Coronary artery (tissue), 2 donors: ENCODE results near the gene TIMM17B.

ENCODE experiments used
- DNase-seq: peaks from one replicate; pipeline ENCODE4 v3.0.0-alpha.2; 2017; ENCODE audit warnings: low spot score
- H3K27ac ChIP-seq, 2 donors: fragments of 200-600 bp; sonication (generic); one replicate each; pipeline ENCODE4 v1.5.1; 2016 to 2019
- H3K4me3 ChIP-seq: fragments of 200-600 bp; sonication (generic); 2 replicates; pipeline ENCODE4 v1.5.1; 2016; ENCODE audit warnings: mild to moderate bottlenecking, moderate library complexity
- CTCF ChIP-seq: fragments of 200-600 bp; sonication (generic); IDR thresholded peaks from one replicate; pipeline ENCODE4 v1.5.1; 2019; ENCODE audit warnings: antibody characterized with exemption

Gene TIMM17B

GRCh38 chrX:48897625-48898306, at the start of gene TIMM17B, which contains the start of gene PQBP1:
Gene TIMM17B (minus strand): TSS chrX:48897768. CDS start chrX:48897749, 19 bp downstream.
Gene PQBP1 (plus strand): TSS chrX:48897930. CDS start chrX:48898510, 580 bp downstream.
- H3K4me3 ChIP-seq = peak within 1 kb of the TSS; percentile 75
- H3K27ac ChIP-seq = peak within 1 kb of the TSS; percentile 83 to 96
- DNase-seq = peak; percentile 93
- TF ChIP-seq CTCF = no peak

GRCh38 chrX:48945517-48946348, 48.2 kb upstream of the TIMM17B start:
- TF ChIP-seq CTCF = peak; percentile 28
- DNase-seq = no peak
- Histone ChIP-seq H3K27ac (no peak overlapping the region), H3K4me3 (no peak overlapping the region)

- Histone ChIP-seq H3K27ac (no peak overlapping the region), H3K4me3 (no peak overlapping the region)
- no peak for TF ChIP-seq CTCF
- DNase-seq = no peak
These were observed 45.3 kb upstream of the TIMM17B start for GRCh38 chrX:48942895-48943294.

DNA sequence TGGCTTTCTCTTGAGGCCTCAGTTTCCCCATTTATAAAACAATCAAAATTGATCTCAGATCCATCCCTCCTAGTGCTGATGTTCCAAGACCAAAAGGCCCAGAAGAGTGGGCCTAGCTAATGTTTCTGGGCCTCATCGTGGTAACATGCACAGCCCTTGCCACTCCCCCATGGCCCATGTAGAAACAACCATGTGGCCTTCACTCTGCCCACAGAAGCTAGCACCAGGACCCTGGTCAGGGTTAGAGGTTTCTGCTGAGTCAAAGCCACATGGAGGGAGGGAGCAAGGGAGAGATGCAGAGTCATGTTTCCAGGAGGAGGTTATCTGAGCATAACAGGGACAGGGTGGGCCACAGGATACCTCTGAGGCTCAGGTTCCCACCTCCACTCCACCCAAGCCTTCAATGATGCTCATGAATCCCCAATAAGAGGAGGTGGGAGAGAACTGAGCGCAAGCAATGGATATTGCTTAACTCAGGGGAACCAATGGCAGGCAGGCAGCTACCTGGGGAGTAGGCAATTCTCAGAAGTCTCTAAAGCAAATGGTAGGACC, 42.9 kb upstream of the TIMM17B start:
- no peak for DNase-seq
- TF ChIP-seq CTCF = no peak
- H3K4me3 ChIP-seq = no peak overlapping the region
- no peak overlapping the region for H3K27ac ChIP-seq

DNA sequence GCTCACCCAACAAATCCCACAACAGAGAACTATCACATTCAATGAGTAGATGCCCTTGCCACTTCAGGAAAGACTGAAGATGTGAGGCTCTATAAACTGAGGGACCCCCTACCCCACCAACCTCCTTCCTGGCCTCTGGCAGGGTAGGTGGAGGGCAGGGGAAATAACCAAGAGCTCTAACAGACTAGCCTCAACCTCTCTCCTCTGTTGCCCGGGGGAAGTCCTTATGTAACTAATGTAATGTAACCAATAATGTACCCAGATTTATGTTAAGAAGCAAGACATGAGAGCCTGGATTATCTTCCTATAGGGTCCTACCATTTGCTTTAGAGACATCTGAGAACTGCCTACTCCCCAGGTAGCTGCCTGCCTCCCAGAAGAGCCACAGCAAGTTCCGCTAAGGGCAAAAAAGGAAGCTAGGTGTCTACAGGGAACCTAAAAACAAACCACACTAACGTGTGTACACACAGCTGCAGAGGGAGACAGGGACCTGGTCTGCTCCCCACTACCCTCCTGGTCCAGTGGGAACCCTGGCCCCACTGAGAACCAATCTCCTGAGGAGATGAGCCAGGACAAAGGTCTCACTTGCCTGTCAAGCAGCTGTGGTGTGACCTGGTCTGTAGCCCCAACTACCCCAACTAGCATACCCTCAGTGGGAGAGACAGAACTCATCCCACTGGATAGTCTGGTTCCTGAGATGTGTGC, 42.1 kb upstream of the TIMM17B start:
- Histone ChIP-seq H3K27ac (no peak overlapping the region), H3K4me3 (no peak overlapping the region)
- no peak for DNase-seq
- TF ChIP-seq CTCF = no peak

- no peak for DNase-seq
- no peak overlapping the region for H3K27ac ChIP-seq
- no peak overlapping the region for H3K4me3 ChIP-seq
- TF ChIP-seq CTCF = no peak
These were observed 41.3 kb upstream of the TIMM17B start for GRCh38 chrX:48938721-48939425.
